OCI-LY3 (cell line): ENCODE measurements around the gene TFEB.

Experiments
- H2AFZ ChIP-seq: fragments of 200-600, 300-600 bp; shearing (Covaris generic); 2 replicates; pipeline ENCODE4 v1.6.0; 2014; ENCODE audit warnings: antibody characterized with exemption, low read depth, low read length
- H3K27ac ChIP-seq: fragments of 200-600, 300-600 bp; sonication (generic); 2 replicates; pipeline ENCODE4 v1.5.1; 2014; ENCODE audit warnings: mild to moderate bottlenecking, low read length, moderate library complexity, mixed read lengths
- H3K27me3 ChIP-seq: fragments of 200-600, 300-600 bp; sonication (generic); 2 replicates; pipeline ENCODE4 v1.6.1; 2014; ENCODE audit warnings: low read depth, low read length, mixed read lengths
- H3K36me3 ChIP-seq: fragments of 200-600, 300-600 bp; sonication (generic); replicated peaks from 2 replicates; pipeline ENCODE3; 2014; ENCODE audit warnings: low read depth, low read length, mixed read lengths
- H3K4me1 ChIP-seq: fragments of 300-600, 200-600 bp; sonication (generic); 2 replicates; pipeline ENCODE4 v1.6.1; 2014; ENCODE audit warnings: low read length, mixed read lengths
- H3K4me2 ChIP-seq: fragments of 200-600, 300-600 bp; sonication (generic); 2 replicates; pipeline ENCODE4 v1.6.1; 2014; ENCODE audit warnings: low read length, mixed read lengths
- H3K4me3 ChIP-seq: fragments of 300-600, 200-600 bp; sonication (generic); 2 replicates; pipeline ENCODE4 v1.5.1; 2014; ENCODE audit warnings: antibody characterized with exemption, mild to moderate bottlenecking, low read length, moderate library complexity
- H3K79me2 ChIP-seq: fragments of 300-600, 200-600 bp; shearing (Covaris generic); 2 replicates; pipeline ENCODE4 v1.6.1; 2014; ENCODE audit warnings: mild to moderate bottlenecking, low read length, mixed read lengths
- H3K9ac ChIP-seq: fragments of 300-600, 200-600 bp; shearing (Covaris generic); 2 replicates; pipeline ENCODE4 v1.6.0; 2014; ENCODE audit warnings: mild to moderate bottlenecking, low read length, moderate library complexity
- H3K9me3 ChIP-seq: fragments of 200-600, 300-600 bp; shearing (Covaris generic); 2 replicates; pipeline ENCODE4 v1.6.1; 2014; ENCODE audit warnings: low read length, mixed read lengths; ENCODE audit not compliant: insufficient read depth
- H4K20me1 ChIP-seq: fragments of 200-600, 300-600 bp; sonication (generic); 2 replicates; pipeline ENCODE4 v1.6.1; 2016; ENCODE audit warnings: low read length, mixed read lengths; ENCODE audit not compliant: insufficient read depth
- EZH2phosphoT487 ChIP-seq: fragments of 200-600 bp; shearing (Covaris generic); IDR thresholded peaks from 2 replicates; pipeline ENCODE4 v1.6.1; 2018; ENCODE audit warnings: antibody characterized with exemption, mixed run types, low read depth
- TF ChIP-seq, protein P1 (sequence below): fragments of 200-600, 300-600 bp; sonication (generic); IDR thresholded peaks from 2 replicates; pipeline ENCODE4 v1.5.1; 2014; ENCODE audit warnings: antibody characterized with exemption, low read length, low read depth

Gene TFEB

GRCh38 chr6:41656002-41656691 is 79.3 kb downstream of the TFEB start:
- Histone ChIP-seq H2AFZ (no peak overlapping the region), H4K20me1 (no peaks in the 10 kb centered on the region), H3K79me2 (no peaks in the 10 kb centered on the region), H3K27me3 (peaks cover 50% of the 10 kb centered on the region), H3K9me3 (no peaks in the 10 kb centered on the region), H3K4me2 (no peak overlapping the region), H3K4me3 (no peak overlapping the region), H3K9ac (no peak overlapping the region), H3K4me1 (no peaks in the 10 kb centered on the region), H3K27ac (no peak overlapping the region), H3K36me3 (no peaks in the 10 kb centered on the region)
- TF ChIP-seq, protein P1, sequence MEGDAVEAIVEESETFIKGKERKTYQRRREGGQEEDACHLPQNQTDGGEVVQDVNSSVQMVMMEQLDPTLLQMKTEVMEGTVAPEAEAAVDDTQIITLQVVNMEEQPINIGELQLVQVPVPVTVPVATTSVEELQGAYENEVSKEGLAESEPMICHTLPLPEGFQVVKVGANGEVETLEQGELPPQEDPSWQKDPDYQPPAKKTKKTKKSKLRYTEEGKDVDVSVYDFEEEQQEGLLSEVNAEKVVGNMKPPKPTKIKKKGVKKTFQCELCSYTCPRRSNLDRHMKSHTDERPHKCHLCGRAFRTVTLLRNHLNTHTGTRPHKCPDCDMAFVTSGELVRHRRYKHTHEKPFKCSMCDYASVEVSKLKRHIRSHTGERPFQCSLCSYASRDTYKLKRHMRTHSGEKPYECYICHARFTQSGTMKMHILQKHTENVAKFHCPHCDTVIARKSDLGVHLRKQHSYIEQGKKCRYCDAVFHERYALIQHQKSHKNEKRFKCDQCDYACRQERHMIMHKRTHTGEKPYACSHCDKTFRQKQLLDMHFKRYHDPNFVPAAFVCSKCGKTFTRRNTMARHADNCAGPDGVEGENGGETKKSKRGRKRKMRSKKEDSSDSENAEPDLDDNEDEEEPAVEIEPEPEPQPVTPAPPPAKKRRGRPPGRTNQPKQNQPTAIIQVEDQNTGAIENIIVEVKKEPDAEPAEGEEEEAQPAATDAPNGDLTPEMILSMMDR: no peak
- TF ChIP-seq EZH2phosphoT487: no peak

DNA sequence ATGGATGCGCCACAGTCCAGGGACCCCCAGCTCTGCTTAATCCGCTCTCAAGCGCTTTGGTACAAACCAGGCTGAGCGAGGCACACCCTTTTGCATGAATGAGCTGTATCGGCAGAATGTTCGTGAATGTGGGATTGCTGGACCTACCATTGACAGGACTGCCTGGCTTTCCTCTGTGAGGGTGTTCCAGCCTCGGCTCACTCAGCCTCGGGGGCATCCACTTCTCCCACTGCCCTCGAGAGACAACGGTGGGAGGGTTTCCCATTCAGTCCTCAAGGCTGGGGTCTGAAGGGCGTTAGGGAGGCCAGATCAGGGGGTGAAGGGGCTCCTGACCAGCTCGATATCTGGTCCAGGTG is 79.8 kb downstream of the TFEB start:
- Histone ChIP-seq H3K4me1 (no peaks in the 10 kb centered on the region), H3K9ac (no peak overlapping the region), H2AFZ (no peak overlapping the region), H3K27ac (no peak overlapping the region), H3K4me3 (no peak overlapping the region), H3K27me3 (peaks cover 50% of the 10 kb centered on the region), H4K20me1 (no peaks in the 10 kb centered on the region), H3K79me2 (no peaks in the 10 kb centered on the region), H3K4me2 (no peak overlapping the region), H3K36me3 (no peaks in the 10 kb centered on the region), H3K9me3 (no peaks in the 10 kb centered on the region)
- TF ChIP-seq, protein P1: no peak
- TF ChIP-seq EZH2phosphoT487: no peak

DNA sequence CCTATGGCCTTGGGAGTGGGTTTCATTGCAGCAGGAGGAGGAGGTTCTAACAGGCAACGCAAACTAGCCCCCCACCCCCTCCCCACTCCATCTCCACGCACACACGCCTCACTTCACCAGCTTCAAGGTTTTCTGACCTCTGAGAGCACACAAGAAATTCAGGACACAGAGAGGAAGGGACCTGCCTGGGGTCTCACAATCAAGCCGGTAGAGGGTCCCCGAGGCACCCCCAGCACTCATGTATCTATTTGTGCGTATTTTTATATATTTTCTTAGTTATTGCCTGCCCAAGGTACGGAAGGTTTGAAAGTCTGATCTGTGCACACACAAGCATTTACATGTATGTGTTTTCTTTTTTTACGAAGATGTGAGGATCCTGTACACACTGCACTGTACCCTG is 80.2 kb downstream of the TFEB start:
- Histone ChIP-seq H3K4me1 (no peaks in the 10 kb centered on the region), H3K4me3 (no peak overlapping the region), H3K79me2 (no peaks in the 10 kb centered on the region), H3K36me3 (no peaks in the 10 kb centered on the region), H3K9me3 (no peaks in the 10 kb centered on the region), H3K4me2 (no peak overlapping the region), H3K27me3 (peaks cover 47% of the 10 kb centered on the region), H2AFZ (no peak overlapping the region), H3K9ac (no peak overlapping the region), H3K27ac (no peak overlapping the region), H4K20me1 (no peaks in the 10 kb centered on the region)
- TF ChIP-seq EZH2phosphoT487: no peak

DNA sequence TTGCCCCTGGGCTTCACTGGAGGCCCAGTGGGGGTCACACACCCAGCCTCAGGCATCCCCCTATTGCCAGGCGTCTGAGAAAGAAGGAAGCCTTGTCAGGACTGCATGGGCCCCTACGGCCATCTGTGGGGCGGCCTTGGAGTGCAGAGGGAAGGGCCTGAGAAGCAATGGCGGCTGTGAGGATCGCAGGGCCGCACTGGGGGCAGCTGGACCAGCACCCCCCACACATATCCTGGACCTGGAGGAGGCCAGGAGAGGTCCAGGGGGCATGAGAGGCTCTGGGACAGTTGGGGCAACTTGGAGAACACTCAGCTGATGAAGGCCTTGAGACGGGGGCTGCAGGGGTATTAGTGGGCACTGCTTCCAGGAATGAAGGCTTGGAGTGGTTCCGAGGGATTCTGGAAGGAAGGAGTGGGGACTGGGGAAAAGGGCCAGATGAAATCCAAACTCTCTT is 80.7 kb downstream of the TFEB start:
- H3K4me3 ChIP-seq: no peak overlapping the region
- peaks cover 42% of the 10 kb centered on the region for H3K27me3 ChIP-seq
- H4K20me1 ChIP-seq: no peaks in the 10 kb centered on the region
- H3K36me3 ChIP-seq: no peaks in the 10 kb centered on the region
- no peaks in the 10 kb centered on the region for H3K4me1 ChIP-seq
- no peak overlapping the region for H3K27ac ChIP-seq
- no peak overlapping the region for H3K9ac ChIP-seq
- no peak for TF ChIP-seq EZH2phosphoT487
- TF ChIP-seq, protein P1: no peak
- H2AFZ ChIP-seq: no peak overlapping the region
- no peaks in the 10 kb centered on the region for H3K9me3 ChIP-seq
- no peaks in the 10 kb centered on the region for H3K79me2 ChIP-seq
- no peak overlapping the region for H3K4me2 ChIP-seq
